Fibroblast of lung (primary cell): ENCODE data around the gene KCND3. TPM values are rescaled to one million over a fixed set of nuclear protein-coding genes. Genes with fewer than 3 reads are reported as not detected.

ENCODE experiments used
- DNase-seq, 2 donors: peaks; one replicate each; pipeline versions ENCODE4 v3.0.0 to v3.0.0-alpha.2; 2010; ENCODE audit warnings: low read depth in 2 of 2
- H2AFZ ChIP-seq: 2 replicates; pipeline ENCODE4 v1.5.1; 2012; ENCODE audit warnings: low read length, control low read depth, inconsistent platforms
- H3K27ac ChIP-seq: 2 replicates; pipeline ENCODE4 v1.5.1; 2011; ENCODE audit warnings: low read length, control low read depth; ENCODE audit not compliant: insufficient read depth
- H3K27me3 ChIP-seq: 2 replicates; pipeline ENCODE4 v1.5.1; 2011; ENCODE audit warnings: mild to moderate bottlenecking, low read length; ENCODE audit not compliant: control insufficient read depth, insufficient read depth
- H3K36me3 ChIP-seq: 2 replicates; pipeline ENCODE4 v1.5.1; 2011; ENCODE audit warnings: low read length; ENCODE audit not compliant: control insufficient read depth, insufficient read depth
- H3K4me1 ChIP-seq: 2 replicates; pipeline ENCODE4 v1.5.1; 2011; ENCODE audit warnings: low read length; ENCODE audit not compliant: control insufficient read depth, insufficient read depth; ENCODE audit errors: extremely low read depth
- H3K4me2 ChIP-seq: 2 replicates; pipeline ENCODE4 v1.5.1; 2011; ENCODE audit warnings: low read length, control low read depth; ENCODE audit not compliant: insufficient read depth; ENCODE audit errors: extremely low read depth
- H3K4me3 ChIP-seq, 4 experiments: fragments of 200-600 bp in 1 of 4; sonication (generic) in 1 of 4; replicated peaks in 1 of 4; 2 replicates each; pipeline ENCODE4 v1.5.1; 2011 to 2016; ENCODE audit warnings: low read length in 4 of 4, low read depth in 3 of 4, mild to moderate bottlenecking in 3 of 4, control low read depth in 2 of 4, inconsistent platforms in 1 of 4, mixed read lengths in 1 of 4; ENCODE audit not compliant: insufficient read depth in 1 of 4; ENCODE audit errors: control extremely low read depth in 1 of 4
- H3K79me2 ChIP-seq: 2 replicates; pipeline ENCODE4 v1.5.1; 2012; ENCODE audit warnings: mild to moderate bottlenecking, low read length, inconsistent platforms; ENCODE audit not compliant: control insufficient read depth, insufficient read depth
- H3K9ac ChIP-seq: 2 replicates; pipeline ENCODE4 v1.5.1; 2011; ENCODE audit warnings: mild to moderate bottlenecking, low read length, control low read depth; ENCODE audit not compliant: insufficient read depth
- H3K9me3 ChIP-seq: 2 replicates; pipeline ENCODE4 v1.5.1; 2012; ENCODE audit warnings: low read depth, low read length; ENCODE audit not compliant: control insufficient read depth, insufficient read depth
- H4K20me1 ChIP-seq: 2 replicates; pipeline ENCODE4 v1.5.1; 2011; ENCODE audit warnings: low read length; ENCODE audit not compliant: control insufficient read depth, insufficient read depth; ENCODE audit errors: extremely low read depth
- EZH2 ChIP-seq: IDR thresholded peaks from 2 replicates; pipeline ENCODE4 v1.5.1; 2012; ENCODE audit warnings: low read length, control low read depth, mild to moderate bottlenecking; ENCODE audit errors: missing control alignments
- polyA plus RNA-seq, 2 donors: library from polyadenylated mRNA; depleted of rRNA in 1 of 2; stranded (reverse) in 1 of 2; unstranded in 1 of 2; fragments of >200 nt; gene quantifications; 2 replicates each; pipeline ENCODE4 v1.2.1, GENCODE V29; 2011 to 2012; ENCODE audit warnings: missing spikeins in 1 of 2
- total RNA-seq: library from RNA; depleted of rRNA; stranded (reverse); fragments of >200 nt; gene quantifications from 2 replicates; pipeline ENCODE4 v1.2.1, GENCODE V29; 2014
- TF ChIP-seq, protein P1 (sequence below), 2 donors: IDR thresholded peaks in 1 of 2; conservative IDR thresholded peaks in 1 of 2; 1 replicate in 1 of 2; 2 replicates in 1 of 2; pipeline ENCODE4 v1.5.1; 2011 to 2012; ENCODE audit warnings: low read length in 2 of 2, control low read depth in 1 of 2, inconsistent platforms in 1 of 2, low read depth in 1 of 2, mild to moderate bottlenecking in 1 of 2

Gene KCND3
- total and polyA plus RNA-seq, 2 donors (not counting 1 experiment from before 2014, with no cell fraction given): 0.66 to 9.3 TPM

DNA sequence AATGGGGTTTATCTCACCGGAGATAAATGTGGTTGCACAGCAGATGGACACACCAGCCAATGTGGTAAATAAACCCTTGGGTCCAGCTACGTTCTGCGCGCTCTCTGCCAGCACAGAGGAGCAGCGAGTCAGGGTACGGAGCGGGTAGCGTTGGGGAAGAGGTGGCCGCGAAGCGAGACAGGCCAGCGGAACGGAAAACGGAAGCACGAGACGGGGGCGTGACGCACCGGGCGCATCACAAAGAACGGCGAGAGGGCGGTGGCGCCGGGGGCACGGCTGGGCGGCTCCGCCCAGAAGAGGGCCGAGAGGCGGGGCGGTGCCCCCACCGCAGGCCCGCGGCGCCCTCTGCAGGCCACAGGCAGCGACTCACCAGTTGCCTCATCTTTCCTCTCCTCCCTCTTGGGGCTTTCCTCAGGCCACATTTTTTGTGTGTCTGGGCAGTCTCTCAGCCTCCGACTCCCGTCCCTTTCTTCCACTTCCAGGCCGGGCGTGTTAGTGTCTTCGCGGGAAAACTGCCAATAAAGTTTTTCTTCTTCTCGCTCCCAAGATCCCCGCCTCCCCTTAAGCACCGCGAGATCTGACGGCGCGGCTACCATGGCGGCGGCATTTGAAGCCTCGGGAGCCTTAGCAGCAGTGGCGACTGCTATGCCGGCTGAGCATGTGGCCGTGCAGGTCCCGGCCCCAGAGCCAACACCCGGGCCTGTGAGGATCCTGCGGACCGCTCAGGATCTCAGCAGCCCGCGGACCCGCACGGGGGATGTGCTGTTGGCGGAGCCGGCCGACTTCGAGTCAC lies 233.9 kb downstream of the KCND3 start, which contains the start of gene DDX20:
DDX20 (plus strand) TSS at position 571 of the 793 bp plus-strand sequence; CDS start at position 595, 24 bp downstream.
- no peak for TF ChIP-seq EZH2
- TF ChIP-seq, protein P1, sequence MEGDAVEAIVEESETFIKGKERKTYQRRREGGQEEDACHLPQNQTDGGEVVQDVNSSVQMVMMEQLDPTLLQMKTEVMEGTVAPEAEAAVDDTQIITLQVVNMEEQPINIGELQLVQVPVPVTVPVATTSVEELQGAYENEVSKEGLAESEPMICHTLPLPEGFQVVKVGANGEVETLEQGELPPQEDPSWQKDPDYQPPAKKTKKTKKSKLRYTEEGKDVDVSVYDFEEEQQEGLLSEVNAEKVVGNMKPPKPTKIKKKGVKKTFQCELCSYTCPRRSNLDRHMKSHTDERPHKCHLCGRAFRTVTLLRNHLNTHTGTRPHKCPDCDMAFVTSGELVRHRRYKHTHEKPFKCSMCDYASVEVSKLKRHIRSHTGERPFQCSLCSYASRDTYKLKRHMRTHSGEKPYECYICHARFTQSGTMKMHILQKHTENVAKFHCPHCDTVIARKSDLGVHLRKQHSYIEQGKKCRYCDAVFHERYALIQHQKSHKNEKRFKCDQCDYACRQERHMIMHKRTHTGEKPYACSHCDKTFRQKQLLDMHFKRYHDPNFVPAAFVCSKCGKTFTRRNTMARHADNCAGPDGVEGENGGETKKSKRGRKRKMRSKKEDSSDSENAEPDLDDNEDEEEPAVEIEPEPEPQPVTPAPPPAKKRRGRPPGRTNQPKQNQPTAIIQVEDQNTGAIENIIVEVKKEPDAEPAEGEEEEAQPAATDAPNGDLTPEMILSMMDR (conservative IDR thresholded peaks at IDR 0.05 in 1 of 2, IDR thresholded peaks at IDR 0.05 in 1 of 2; ENCODE audit: low read depth in 1 of 2, low read length in 2 of 2): peak; percentile 73 to 90
- DNase-seq: peak; percentile 97 to 98
- H3K27ac ChIP-seq: peak within 1 kb of the TSS; percentile 98
- peaks cover 2% of the 10 kb centered on the region for H3K4me1 ChIP-seq
- H3K79me2 ChIP-seq: peaks cover 19% of the 10 kb centered on the region
- H3K36me3 ChIP-seq: no peaks in the 10 kb centered on the region
- H2AFZ ChIP-seq: peak within 1 kb of the TSS; percentile 96
- H3K4me3 ChIP-seq: peak within 1 kb of the TSS; percentile 71 to 92 (median 90)
- no peaks in the 10 kb centered on the region for H3K9me3 ChIP-seq
- H4K20me1 ChIP-seq: no peaks in the 10 kb centered on the region
- peak within 1 kb of the TSS; percentile 90 for H3K9ac ChIP-seq
- H3K4me2 ChIP-seq: peak within 1 kb of the TSS; percentile 86
- H3K27me3 ChIP-seq: no peaks in the 10 kb centered on the region

DNA sequence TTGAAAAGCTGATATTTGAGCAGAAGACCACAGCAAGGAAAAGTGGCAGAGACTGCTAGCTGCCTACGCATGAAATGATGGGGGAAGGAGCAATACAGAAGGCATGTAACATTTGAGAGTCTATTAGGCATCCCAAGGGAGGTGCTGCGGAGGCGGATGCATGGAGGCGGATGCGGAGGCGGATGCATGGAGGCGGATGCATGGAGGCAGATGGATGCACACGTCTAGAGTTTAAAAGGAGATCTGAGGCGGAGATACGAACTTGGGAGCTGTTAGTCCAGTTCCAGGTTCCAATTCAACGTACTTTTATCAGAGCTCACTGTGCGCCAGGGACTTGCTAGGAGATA lies 234.5 kb downstream of the KCND3 start:
- Histone ChIP-seq H2AFZ (peak overlapping the region; percentile 96), H3K27me3 (no peaks in the 10 kb centered on the region), H3K9ac (peak overlapping the region; percentile 90), H3K79me2 (peaks cover 19% of the 10 kb centered on the region), H3K4me2 (peak overlapping the region; percentile 86), H3K27ac (peak overlapping the region; percentile 98), H3K36me3 (no peaks in the 10 kb centered on the region), H4K20me1 (no peaks in the 10 kb centered on the region), H3K4me3 (peak overlapping the region; percentile 71 to 92 (median 90)), H3K4me1 (peaks cover 2% of the 10 kb centered on the region), H3K9me3 (no peaks in the 10 kb centered on the region)
- TF ChIP-seq EZH2: no peak
- TF ChIP-seq, protein P1 (conservative IDR thresholded peaks at IDR 0.05 in 1 of 2, IDR thresholded peaks at IDR 0.05 in 1 of 2; ENCODE audit: low read depth in 1 of 2, low read length in 2 of 2): no peak
- peak; percentile 45 to 57 for DNase-seq

DNA sequence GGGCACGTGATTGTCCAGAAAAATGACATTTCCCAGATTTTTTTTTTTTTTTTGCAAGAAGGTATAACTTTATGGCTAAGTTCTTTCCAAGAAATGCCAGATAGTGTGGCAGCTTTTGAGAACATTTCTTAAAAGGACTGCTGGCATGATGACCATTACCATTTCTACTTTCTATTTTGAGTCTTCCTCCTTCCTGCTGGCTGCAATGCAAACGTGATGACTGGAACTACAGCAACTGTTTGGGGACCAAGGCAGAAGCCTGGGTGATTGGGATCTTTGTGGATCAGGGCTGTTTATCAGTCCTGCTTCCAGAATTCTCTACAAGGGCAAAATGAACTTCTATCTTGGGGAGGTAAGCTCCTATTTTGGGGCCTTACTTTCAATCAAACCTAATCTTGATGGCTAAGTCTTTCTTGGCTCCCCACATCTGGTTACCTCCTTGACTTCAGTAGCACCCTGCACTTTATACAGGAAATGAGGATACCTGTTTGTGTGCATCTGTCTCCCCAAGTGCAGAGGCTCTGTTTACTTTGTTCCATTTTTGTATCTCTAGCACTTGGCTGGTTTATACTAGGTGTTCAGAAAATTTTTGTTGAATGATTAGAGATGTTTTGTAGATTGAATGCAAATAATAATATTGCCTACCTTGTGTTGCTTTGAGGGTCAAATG lies 237.4 kb downstream of the KCND3 start:
- Histone ChIP-seq H3K27me3 (no peaks in the 10 kb centered on the region), H2AFZ (no peak overlapping the region), H3K4me2 (no peak overlapping the region), H3K27ac (no peak overlapping the region), H3K36me3 (no peaks in the 10 kb centered on the region), H3K4me1 (peaks cover under 1% of the 10 kb centered on the region), H3K9me3 (no peaks in the 10 kb centered on the region), H3K9ac (no peak overlapping the region), H3K79me2 (peaks cover 8% of the 10 kb centered on the region), H4K20me1 (no peaks in the 10 kb centered on the region), H3K4me3 (no peak overlapping the region)
- TF ChIP-seq, protein P1 (conservative IDR thresholded peaks at IDR 0.05 in 1 of 2, IDR thresholded peaks at IDR 0.05 in 1 of 2; ENCODE audit: low read depth in 1 of 2, low read length in 2 of 2): no peak
- TF ChIP-seq EZH2: no peak
- no peak for DNase-seq
